ENCODE data around the gene RTP5.

RTP5 gene

DNA sequence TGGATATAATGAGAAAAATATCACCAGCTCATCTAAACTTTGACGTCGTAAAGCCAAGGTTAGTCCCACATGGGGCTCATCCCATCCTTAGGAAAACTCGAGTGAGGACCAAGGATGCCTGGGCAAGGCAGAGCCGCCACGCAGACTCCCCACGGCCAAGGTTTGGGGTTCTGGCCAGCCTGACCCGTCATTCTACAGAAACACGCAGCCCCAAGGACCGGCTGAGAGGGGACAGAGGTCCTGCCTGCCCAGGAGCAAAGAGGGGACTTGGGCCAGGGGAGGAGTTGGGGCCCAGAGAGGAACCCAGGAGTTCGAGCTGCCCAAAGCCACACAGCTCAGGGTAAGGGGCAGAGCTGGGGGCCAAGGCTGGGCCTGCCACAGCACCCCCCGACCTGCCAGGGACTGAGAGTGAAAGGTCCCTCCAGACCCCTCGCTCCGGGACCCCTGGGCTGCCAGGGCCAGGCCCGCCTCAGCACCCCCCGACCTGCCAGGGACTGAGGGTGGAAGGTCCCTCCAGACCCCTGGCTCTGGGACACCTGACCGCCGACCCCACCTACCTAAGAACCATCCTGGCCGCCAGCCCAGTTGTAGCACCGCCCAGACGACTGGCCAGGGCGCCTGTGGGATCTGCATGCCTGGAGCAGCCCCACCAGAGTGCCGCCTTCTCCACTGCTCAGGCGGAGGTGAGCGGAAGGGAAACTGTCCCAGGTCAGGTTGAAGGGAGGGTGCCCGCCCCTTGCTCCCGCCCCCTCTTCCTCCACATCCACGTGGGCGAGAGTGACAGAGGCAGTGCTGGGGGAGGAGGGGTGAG is 11.1 kb upstream of the RTP5 start, which contains the start of gene PDCD1:
Gene PDCD1 (minus strand): TSS at position 689 of the 811 bp plus-strand sequence. CDS start 56 bp downstream, at position 633.
- DNase-seq, result no peak

DNA sequence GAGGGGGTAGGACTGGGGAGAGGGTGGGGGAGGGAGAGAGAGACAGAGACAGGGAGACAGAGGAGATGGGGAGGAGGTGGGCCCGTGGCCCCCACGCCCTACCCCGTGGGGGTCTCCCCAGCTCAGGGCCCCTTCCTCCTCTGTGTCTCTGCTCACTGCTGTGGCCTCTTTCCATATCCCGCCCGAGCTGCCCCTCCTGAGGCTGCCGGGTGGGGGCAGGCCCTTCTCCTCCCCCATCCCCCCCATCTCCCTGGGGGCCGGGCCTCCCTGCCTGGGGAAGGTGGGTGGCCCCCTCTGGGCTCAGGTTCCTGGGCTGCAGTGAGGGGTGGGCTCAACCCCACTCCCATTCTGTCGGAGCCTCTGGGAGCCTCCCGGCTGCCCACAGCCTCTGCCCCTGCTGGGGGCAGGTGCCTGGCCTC is 10.5 kb upstream of the RTP5 start:
- no peak for DNase-seq

DNA sequence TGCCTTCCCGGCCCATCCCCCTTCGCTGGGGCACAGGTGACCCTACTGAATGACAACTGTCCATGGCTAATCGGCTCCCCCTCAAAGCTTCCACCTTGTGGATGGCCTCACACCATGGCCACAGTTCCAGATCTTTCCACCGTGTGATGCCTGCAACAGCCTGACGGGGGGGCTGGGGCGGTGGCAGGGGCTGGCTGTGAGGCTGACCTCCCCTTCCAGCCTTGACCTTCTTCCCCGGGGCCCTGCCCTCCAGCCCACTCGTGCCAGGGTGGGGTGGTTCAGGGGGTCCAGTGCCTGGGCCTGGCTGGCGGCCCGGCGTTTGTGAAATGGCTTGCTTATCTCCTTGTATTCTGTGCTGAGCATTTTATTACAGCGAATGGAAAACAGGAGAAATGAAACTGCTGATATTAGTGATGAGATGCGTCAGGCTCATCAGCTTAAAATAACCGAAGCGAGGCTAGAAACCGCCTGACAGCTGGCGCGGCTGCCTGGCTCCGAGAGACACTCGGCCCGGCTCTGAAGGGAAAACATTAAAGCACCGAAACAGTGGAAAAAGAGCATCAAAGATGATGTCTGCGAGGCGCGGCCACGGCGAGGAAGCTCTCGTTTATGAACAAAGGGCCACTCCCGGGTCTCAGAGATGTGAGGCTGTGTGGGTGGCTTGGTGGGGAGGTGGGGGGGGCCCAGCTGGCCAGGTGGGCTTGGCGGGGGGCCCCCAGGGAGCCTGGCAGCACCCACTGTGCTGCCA is 9.9 kb upstream of the RTP5 start:
- DNase-seq, result no peak

DNA sequence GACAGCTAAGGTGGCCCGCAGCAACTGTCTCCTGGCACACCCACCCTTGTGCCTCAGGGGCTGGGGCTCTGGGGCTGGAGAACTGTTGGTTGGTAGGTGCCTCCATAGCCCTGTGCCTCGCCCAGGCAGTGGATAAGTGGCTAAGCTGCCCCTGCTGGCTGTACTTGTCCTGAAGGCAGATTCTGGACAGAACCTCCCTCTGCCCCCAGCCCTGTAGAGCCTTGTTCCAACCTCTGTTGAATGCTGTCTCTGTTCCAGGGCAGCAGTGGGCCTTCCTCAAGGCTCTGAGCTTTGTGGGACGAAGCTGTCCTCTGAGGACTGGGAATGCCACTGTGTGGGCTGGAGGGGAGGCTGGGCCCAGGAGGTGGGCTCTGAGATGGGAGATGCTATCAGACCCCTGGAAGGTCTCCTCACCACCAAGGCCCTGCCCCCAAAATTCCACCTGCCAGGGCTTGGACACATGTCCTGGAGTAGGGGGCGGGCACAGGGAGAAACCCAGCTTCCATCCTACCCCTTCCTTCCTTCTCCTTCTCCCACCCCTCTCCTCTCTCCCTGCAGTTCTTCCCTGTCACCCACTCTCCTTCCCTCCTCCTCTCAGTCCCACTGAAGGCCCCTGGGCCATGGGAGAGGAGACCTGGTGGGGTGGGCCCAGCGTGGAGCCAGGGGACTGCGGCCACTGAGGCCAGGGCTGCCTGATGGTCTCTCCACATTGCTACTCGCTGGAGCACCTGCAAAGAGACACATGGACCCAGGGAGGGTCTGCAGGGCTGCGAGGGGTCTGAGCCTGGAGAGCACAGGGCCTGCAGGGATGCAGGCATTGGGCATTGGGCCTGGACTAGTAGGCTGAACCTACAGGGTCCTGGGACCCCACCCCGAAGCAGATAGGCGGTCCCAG is 9.1 kb upstream of the RTP5 start:
- DNase-seq, result no peak

DNA sequence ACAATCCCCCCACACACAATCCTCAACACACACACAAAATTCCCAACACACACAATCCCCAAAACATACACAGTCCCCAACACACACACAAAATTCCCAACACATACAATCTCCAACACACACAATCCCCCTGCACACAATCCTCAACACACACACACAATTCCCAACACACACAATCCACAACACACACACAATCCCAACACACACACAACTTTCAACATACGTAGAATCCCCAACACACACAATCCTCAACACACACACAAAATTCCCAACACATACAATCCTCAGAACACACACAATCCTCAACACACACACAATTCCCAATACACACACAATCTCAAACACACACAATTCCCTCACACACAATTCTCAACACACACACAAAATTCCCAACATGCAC is 8.3 kb upstream of the RTP5 start:
- DNase-seq, result no peak

DNA sequence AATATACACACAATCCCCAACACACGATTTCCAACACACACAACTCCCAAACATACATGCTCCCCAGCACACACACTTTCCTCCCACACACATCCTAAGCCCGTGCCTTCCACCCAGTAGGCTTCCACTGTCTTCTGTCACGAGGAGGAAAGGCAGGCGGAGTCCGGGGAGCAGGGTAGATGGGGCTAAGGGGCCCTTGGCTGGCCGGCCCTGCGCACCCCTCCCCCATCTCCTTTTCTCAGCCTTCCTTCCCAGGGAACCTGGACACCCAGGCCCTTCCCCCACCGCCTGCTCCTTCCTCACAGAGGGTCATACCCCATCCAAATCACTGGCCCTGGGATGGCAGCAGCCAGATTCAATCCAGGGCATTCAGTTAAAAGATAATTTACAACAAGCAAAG is 7.4 kb upstream of the RTP5 start:
- DNase-seq, result no peak

DNA sequence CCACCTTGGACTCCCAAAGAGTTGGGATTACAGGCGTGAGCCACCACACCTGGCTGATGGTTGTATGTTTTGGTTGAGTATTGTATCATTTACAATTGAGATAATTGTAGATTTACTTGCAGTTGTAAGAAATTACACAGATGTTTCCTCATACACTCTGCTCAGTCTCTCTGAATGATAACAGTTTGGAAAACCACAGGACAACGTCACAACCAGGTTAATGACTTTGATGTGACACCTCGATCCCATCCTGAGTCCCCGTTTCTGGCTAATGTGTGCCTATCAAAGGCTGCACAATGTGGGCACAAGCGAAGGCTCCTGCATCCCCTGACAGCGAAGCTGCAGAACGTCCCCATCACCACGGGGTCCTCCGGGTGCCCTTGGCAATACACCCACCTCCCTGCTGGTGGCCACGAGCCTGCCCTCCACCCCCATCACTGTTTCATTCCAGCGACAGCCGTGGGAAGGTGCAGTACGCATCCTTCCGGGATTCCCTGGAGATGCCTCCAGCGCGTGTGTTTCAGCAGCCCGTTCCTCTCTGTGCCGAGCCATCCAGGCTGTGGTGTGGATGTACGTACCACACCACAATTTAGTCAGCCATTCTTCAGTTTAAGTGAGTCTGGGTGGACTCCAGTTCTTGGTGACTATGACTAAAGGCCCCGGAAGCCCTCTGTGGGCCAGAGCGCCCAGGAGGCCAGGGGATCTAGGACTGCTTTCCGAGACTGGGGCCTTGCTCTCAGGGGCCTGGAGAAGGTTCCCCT is 6.6 kb upstream of the RTP5 start:
- DNase-seq, result no peak

DNA sequence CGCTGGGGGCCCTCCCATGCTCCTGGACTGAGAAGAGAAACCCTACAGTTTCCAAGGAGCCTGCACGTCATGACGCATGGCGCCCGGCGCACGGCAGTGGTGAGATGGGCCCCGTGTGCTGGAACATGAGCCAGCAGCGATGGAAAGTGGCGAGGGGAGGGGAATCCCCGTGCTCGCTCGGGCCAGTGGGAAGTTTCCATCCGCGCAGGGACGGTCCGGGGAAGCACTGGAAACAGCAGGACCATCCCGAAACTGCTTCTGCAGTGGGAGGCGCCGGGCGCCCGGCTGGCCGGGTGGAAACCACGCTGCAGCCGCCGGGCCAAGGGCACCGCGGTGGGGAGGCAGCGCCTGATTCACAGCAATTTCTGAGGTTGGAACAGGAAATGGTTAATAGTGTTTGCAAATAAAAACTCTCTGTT is 6.0 kb upstream of the RTP5 start:
- DNase-seq, result no peak

DNA sequence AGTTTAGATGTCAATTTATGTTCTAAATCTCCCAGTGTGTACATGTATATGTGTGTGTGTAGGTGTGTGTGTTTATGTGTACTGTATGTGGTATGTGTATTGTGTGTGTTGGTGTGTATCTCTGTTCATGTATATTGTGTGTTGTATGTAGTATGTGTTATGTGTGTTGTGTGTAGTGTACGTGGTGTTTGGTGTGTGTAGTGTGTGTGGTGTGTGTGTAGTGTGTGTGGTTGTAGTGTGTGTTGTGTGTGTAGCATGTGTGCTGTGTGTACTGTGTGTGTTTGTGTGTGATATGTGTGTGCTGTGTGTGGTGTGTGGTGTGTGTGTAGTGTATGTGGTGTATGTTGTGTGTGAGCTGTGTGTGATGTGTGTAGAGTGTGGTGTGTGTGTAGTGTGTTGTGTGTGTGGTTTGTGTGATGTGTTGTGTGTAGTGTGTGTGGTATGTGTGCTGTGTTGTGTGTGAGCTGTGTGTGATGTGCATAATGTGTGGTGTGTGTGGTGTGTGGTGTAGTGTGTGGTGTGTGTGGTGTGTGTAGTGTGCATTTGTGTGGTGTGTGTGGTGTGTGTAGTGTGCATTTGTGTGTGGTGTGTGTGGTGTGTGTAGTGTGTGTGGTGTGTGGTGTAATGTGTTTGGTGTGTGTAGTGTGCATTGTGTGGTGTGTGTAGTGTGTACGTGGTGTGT is 5.2 kb upstream of the RTP5 start:
- DNase-seq, result no peak

DNA sequence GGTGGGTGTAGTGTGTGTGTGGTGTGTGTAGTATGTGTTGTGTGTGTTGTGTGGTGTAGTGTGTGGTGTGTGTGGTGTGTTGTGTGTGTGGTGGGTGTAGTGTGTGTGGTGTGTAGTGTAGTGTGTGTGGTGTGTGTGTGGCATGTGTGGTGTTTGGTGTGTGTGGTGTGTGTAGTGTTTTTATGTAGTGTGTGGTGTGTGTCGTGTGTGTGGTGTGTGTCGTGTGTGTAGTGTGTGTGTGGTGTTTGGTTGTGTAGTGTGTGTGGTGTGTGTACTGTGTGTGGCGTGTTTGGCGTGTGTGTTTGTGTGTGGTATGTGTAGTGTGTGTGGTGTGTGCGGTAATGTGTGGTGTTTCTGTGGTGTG is 4.7 kb upstream of the RTP5 start:
- no peak for DNase-seq

DNA sequence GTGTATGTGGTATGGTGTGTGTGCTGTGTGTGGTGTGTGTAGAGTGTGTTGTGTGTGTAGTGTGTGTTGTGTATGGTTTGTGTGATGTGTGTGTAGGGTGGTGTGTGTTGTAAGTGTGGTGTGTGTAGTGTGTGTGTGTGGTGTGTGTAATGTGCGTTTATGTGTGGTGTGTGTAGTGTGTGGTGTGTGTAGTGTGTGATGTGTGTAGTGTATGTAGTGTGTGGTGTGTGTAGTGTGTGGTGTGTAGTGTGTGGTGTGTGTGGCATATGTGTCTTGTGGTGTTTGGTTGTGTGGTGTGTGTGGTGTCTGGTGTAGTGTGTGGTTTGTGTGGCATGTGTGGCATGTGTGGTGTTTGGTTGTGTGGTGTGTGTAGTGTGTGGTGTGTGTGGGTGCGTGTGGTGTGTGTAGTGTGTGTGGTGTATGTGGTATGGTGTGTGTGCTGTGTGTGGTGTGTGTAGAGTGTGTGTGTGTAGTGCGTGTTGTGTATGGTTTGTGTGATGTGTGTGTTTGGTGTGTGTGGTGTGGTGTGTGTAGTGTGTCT is 4.0 kb upstream of the RTP5 start:
- DNase-seq, result no peak

DNA sequence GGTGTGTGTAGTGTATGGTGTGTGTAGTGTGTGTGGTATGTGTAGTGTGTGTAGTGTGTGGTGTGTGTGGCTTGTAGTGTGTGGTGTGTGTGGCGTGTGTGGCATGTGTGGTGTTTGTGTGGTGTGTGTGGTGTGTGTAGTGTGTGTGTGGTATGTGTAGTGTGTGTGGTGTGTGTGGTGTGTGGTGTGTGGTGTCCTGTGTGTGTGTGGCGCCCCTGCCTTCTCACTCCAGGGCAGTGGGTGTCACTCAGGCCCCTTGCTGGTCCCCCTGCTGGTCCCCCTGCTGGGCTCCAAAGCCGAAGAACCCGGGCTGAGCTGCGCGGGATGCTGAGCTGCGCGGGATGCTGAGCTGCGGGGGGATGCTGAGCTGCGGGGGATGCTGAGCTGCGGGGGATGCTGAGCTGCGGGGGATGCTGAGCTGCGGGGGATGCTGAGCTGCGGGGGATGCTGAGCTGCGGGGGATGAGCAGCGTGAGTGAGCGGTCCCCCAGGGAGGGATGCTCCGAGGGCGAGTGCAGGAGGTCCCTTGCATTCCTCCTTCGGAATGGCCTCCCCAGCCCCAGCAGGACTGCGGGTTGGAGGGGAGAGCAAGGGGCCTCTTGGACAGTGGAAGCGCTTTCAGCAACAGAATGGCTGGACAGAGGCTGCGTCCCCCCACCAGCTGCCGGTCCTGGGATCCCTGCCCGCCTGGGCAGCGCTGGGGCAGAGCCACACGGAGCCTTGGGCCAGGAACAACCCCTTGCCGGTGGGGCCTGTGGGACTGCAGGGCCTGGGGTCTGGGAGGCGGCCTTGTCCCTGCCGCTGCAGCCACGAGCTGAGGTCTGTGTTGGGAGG is 3.4 kb upstream of the RTP5 start:
- no peak for DNase-seq

DNA sequence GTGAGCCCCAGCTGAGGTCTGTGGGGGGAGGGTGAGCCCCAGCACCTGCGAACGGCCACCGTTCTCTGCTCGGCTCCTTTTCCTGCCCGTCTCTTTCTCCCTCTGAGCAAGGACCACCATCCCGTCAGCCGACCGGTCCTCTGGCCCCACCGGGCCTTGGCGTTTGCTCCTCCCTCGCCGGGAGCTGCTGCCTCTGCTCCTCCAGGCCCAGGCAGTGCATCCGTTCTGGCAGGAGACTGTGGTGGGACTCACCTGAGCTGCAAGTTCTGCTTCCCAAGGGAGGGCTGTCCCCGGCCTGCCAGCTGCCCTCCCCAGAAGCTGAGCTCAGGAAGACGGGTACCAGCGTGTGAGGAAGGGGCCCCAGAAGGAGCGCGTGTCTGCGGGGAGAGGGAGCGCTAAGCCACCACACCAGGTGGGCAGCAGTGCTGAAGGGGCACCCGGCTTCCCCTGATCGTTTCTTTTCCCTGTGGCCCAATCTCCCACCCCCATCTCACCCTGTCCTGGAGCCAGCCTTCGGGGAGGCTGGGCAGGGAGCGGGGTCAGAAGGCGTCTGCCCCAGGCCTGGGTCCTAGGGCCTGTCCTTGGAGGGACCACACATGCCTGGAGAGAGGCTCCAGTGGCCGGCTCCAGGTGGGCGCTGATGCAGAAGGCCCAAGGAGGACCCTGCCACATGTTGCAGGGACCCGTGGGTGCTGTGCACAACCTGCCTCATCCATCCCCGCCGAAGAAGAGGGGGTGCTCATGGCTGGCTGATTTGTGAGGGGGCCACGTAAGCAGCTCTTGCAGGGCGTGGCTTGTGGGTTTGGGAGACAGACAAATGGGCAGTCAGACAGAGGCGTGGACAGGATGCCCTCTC is 2.5 kb upstream of the RTP5 start:
- DNase-seq, result no peak

DNA sequence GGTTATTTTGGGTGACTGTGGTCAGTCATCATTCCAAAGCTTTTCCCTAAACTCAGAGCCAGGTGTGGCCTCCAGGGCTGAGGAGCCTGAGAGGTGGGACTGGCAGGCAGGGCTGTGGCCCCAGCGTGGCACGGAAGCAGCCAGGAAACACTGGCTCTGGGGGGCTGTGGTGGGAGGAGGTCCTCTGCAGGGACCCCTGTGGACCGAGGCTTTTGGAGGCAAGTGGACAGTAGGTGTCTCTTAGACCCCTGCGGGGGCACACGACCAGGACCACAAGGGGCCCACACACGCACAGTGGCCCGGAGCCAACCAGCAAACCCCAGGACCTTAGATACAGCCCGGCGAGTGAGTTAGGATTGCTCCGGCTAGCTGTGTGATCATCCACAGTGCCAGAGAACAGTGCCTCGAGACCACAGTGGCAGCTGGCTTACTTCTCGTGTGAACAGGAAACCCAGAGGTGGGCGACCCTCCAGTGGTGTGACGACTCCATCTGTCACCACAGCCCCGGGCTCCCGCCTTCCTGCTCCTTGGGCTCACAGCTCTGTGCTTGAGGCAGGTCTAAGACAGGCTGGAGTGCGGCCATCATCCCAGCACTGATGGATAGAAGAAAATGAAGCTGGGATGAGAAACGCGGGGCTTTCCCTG is 1.6 kb upstream of the RTP5 start:
- no peak for DNase-seq

DNA sequence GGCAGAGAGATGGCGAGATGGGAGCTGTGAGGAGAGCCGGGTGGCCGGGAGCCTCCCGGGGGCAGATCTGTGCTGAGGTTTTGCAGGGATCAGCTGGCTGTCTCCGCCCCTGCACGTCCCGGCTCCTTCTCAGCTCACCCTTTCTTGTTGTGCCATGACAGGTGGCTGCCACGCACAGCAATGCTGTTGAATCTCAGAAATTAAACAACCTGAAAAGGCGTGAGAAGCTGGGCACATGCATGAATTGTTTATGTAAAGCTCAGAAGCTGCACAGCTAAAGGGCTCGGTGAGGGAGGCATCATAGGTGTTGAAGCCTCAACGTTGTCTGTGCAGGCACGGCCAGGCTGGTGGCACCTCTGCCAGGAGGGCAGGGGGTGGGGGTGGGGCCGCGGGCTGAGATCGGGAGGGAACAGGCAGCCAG is 858 bp upstream of the RTP5 start:
- no peak for DNase-seq

DNA sequence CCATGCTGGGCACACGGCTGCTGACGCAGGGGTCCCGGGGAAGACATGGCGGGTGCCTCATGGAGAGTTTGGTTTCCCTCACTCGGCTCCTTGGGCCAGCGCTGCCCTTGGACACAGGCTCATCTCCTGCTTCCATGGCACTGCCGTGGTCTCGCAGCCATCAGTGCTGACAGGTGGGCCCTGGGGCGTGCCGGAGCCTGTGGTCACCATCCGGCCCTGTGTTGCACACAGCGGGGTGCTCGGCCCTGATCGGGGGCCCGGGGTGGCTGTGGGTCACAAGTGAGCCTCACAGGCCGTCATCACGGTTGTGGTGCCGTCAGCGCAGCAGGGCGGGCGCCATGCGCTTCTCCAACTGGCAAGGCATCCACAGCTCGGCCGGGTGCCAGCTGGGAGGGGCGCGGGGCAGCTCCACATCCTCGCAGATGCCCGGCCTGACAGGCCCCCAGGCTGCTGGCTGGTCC is 582 bp downstream of the RTP5 start:
- no peak for DNase-seq

DNA sequence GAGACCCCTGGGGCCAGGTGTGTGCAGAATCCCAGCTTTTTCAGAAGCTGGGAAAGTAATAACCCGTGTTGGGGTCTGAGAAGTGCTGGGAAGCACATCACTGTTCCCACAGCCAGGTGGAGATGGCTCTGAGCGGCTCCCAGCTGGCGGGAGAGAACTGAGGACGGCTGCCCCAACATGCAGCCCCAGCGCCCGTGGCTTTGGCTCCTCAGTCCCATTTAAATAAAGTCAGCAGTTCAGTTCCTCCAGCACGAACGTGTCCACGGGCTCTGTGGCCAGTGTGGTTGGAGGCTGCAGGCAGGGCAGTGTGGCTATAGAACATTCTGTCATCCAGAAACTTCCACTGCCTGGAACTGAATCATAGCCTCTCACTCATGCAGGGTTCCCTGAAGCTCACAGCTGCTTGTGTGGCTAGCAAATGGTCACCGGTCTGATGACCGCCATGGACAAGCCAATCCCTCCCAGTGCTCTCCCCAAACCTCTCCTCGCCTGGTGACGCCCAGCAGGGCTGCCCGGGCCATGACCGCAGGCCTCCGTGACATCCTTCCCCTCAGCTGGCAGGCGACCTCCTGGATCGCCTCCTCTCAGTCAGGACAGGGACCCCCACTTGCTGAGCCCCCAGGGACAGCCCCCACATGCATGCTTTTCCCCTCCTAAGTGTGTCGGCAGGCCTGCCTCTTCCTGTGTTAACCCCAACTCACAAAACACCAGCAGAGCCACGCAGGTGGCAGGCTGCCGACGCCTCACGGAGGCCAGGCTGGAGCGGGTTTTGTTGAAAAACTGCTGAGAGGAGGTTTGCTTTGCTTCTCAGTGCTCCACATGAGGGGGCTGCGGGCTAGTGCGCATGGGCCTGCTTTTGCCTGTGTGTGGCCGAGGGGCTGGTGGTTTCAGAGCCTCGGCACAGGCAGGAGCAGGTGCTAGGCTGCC is 1.3 kb downstream of the RTP5 start:
- DNase-seq, result no peak

Data from NCI-H1436 treated with DMSO at 0.1 percent for 48 hours (cell line).